CD4-positive, alpha-beta T cell treated with Interferon gamma for 1 hour (primary cell): ENCODE data around the gene ERRFI1.

Experiments
- DNase-seq: peaks from one replicate; pipeline ENCODE4 v3.0.0-alpha.2; 2020

The ERRFI1 gene

GRCh38 chr1:8042134-8042533, 16.0 kb upstream of the ERRFI1 start:
- no peak for DNase-seq

- no peak for DNase-seq
Measured at GRCh38 chr1:8040586-8040985, 14.5 kb upstream of the ERRFI1 start.

GRCh38 chr1:8039071-8039470, 13.0 kb upstream of the ERRFI1 start:
- DNase-seq = no peak

GRCh38 chr1:8035289-8035688, 9.2 kb upstream of the ERRFI1 start:
- no peak for DNase-seq

GRCh38 chr1:8033322-8033721, 7.2 kb upstream of the ERRFI1 start:
- no peak for DNase-seq

- DNase-seq = no peak
Measured at GRCh38 chr1:8032366-8032910, 6.3 kb upstream of the ERRFI1 start.

- DNase-seq = no peak
Measured at GRCh38 chr1:8031176-8031785, 5.2 kb upstream of the ERRFI1 start.

GRCh38 chr1:8028571-8028910, 2.4 kb upstream of the ERRFI1 start:
- no peak for DNase-seq

GRCh38 chr1:8027748-8028570, 1.9 kb upstream of the ERRFI1 start:
- DNase-seq = no peak

- no peak for DNase-seq
Measured at GRCh38 chr1:8026976-8027747, 1.1 kb upstream of the ERRFI1 start.

GRCh38 chr1:8025671-8026144, 401 bp downstream of the ERRFI1 start:
- DNase-seq = no peak

GRCh38 chr1:8025061-8025670, 943 bp downstream of the ERRFI1 start:
- DNase-seq = no peak

- DNase-seq = no peak
Measured at GRCh38 chr1:8024329-8024728, 1.8 kb downstream of the ERRFI1 start.

GRCh38 chr1:8023995-8024313, 2.2 kb downstream of the ERRFI1 start:
- DNase-seq = no peak

- DNase-seq = no peak
Measured at GRCh38 chr1:8023287-8023994, 2.7 kb downstream of the ERRFI1 start.

GRCh38 chr1:8022395-8023286, 3.5 kb downstream of the ERRFI1 start:
- no peak for DNase-seq

- no peak for DNase-seq
Measured at GRCh38 chr1:8021676-8022266, 4.3 kb downstream of the ERRFI1 start.

GRCh38 chr1:8020032-8020431, 6.1 kb downstream of the ERRFI1 start:
- no peak for DNase-seq

- DNase-seq = no peak
Measured at GRCh38 chr1:8019229-8019620, 6.9 kb downstream of the ERRFI1 start.

GRCh38 chr1:8018492-8019228, 7.4 kb downstream of the ERRFI1 start:
- DNase-seq = no peak
